Breast epithelium (tissue), 3 donors: ENCODE data around the gene GFRA1.

Source experiments
- CTCF ChIP-seq, 3 donors: fragments of 450-650 bp; IDR thresholded peaks; one replicate each; pipeline ENCODE4 v1.5.1; 2016 to 2017; ENCODE audit warnings: antibody characterized with exemption in 3 of 3, mild to moderate bottlenecking in 3 of 3, moderate library complexity in 3 of 3
- POLR2AphosphoS5 ChIP-seq, 3 donors: sonication (generic); formaldehyde crosslinking; IDR thresholded peaks; one replicate each; pipeline ENCODE4 v1.6.1; 2017; ENCODE audit warnings: antibody characterized with exemption in 3 of 3

DNA sequence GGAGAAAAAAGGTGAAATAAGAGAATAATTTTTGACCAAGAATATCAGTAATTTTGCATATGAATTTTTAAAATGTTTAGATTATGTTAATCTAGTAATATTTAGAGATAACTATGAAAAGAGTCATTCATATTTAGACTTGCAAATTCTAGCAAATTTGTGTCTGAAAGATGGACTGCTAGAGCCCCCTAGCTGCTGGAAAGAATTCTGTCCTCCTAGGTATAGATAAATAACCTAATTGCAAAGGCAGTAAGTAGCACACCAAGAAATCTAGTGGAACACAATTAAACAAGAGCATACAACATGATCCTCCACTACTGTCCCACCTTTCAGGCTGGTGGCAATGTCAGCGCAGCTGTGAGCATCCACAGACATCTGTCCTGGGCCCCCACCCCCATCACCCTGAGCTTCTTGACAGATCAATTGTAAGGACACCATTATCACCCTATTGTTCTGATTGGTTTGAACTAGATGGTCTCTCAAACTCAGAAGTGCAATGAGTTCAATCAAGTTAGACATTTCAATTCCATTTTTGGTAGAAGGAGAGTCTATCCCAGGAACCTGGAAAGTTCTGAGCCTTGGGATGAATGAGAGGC is 15.0 kb upstream of the GFRA1 start:
- TF ChIP-seq POLR2AphosphoS5 (IDR thresholded peaks at IDR 0.05) (no peak), CTCF (IDR thresholded peaks at IDR 0.05) (peak in 2 of 3 donors; percentile 77)
